HEK293 (cell line): ENCODE data around the gene RTBDN.

Experiments used
- CTCF ChIA-PET: fragments of 350-600 bp; formaldehyde crosslinking; extraction: SDS; loops from one replicate; lab custom pipeline; 2021; ENCODE audit warnings: antibody characterized with exemption; lab: Yijun Ruan, JAX
- POLR2A ChIA-PET: fragments of 300-600 bp; formaldehyde crosslinking; extraction: SDS; loops from one replicate; lab custom pipeline; 2020; ENCODE audit warnings: antibody characterized with exemption, inconsistent platforms; lab: Yijun Ruan, JAX
- H3K27ac ChIP-seq: fragments of 200-500 bp; sonication (Bioruptor generic); 2 replicates; pipeline ENCODE4 v1.5.1; 2014; ENCODE audit warnings: low read depth, low read length, control low read depth, inconsistent platforms; ENCODE audit errors: extremely low read depth
- H3K36me3 ChIP-seq, 2 experiments: fragments of 200-500 bp in 1 of 2; sonication (Bioruptor generic) in 1 of 2; 1 replicate in 1 of 2; 2 replicates in 1 of 2; pipeline ENCODE4 v1.5.1; 2014 to 2017; ENCODE audit warnings: inconsistent platforms in 2 of 2, low read length in 2 of 2; ENCODE audit not compliant: control insufficient read depth in 2 of 2, insufficient read depth in 1 of 2
- H3K4me1 ChIP-seq: fragments of 200-500 bp; sonication (Bioruptor generic); 2 replicates; pipeline ENCODE4 v1.5.1; 2014; ENCODE audit warnings: mild to moderate bottlenecking, low read length, inconsistent platforms; ENCODE audit not compliant: control insufficient read depth, insufficient read depth
- H3K4me3 ChIP-seq: 2 replicates; pipeline ENCODE4 v1.5.1; 2011; ENCODE audit warnings: low read depth, mild to moderate bottlenecking, control low read depth, low read length, moderate library complexity
- H3K9me3 ChIP-seq: fragments of 200-500 bp; sonication (Bioruptor generic); 2 replicates; pipeline ENCODE4 v1.5.1; 2014; ENCODE audit warnings: low read depth, low read length, inconsistent platforms; ENCODE audit not compliant: control insufficient read depth, insufficient read depth
- CTCF ChIP-seq: fragments of 450-650 bp; formaldehyde crosslinking; IDR thresholded peaks from 2 replicates; pipeline ENCODE4 v1.5.1; 2016; ENCODE audit warnings: missing biosample characterization, missing genetic modification characterization
- HOXC10 ChIP-seq: sonication (generic); formaldehyde crosslinking; IDR thresholded peaks from 2 replicates; pipeline ENCODE4 v1.8.1; 2023; ENCODE audit warnings: mild to moderate bottlenecking, missing genetic modification reagents
- KLF1 ChIP-seq: fragments of 450-650 bp; formaldehyde crosslinking; IDR thresholded peaks from 2 replicates; pipeline ENCODE4 v1.5.1; 2016; ENCODE audit warnings: missing biosample characterization, missing genetic modification characterization
- KLF16 ChIP-seq: fragments of 450-650 bp; formaldehyde crosslinking; IDR thresholded peaks from 2 replicates; pipeline ENCODE4 v1.5.1; 2017; ENCODE audit warnings: missing biosample characterization, missing genetic modification characterization
- PATZ1 ChIP-seq: fragments of 450-650 bp; formaldehyde crosslinking; IDR thresholded peaks from 2 replicates; pipeline ENCODE4 v1.5.1; 2016; ENCODE audit warnings: missing biosample characterization, missing genetic modification characterization
- PRDM2 ChIP-seq: fragments of 450-650 bp; formaldehyde crosslinking; IDR thresholded peaks from 2 replicates; pipeline ENCODE4 v1.5.1; 2016; ENCODE audit warnings: missing biosample characterization, missing genetic modification characterization, borderline replicate concordance
- SCRT2 ChIP-seq: fragments of 450-650 bp; formaldehyde crosslinking; IDR thresholded peaks from 2 replicates; pipeline ENCODE4 v1.5.1; 2016; ENCODE audit warnings: missing biosample characterization, missing genetic modification characterization
- SP7 ChIP-seq: fragments of 450-650 bp; formaldehyde crosslinking; IDR thresholded peaks from 2 replicates; pipeline ENCODE4 v1.5.1; 2016; ENCODE audit warnings: missing biosample characterization, missing genetic modification characterization
- YY1 ChIP-seq: fragments of 450-650 bp; formaldehyde crosslinking; IDR thresholded peaks from 2 replicates; pipeline ENCODE4 v1.5.1; 2018; ENCODE audit warnings: missing biosample characterization, missing genetic modification characterization
- ZBTB20 ChIP-seq: fragments of 450-650 bp; formaldehyde crosslinking; IDR thresholded peaks from 2 replicates; pipeline ENCODE4 v1.5.1; 2016; ENCODE audit warnings: missing biosample characterization, missing genetic modification characterization
- ZBTB7A ChIP-seq: fragments of 450-650 bp; formaldehyde crosslinking; IDR thresholded peaks from 2 replicates; pipeline ENCODE4 v1.5.1; 2016; ENCODE audit warnings: low read depth, missing biosample characterization, missing genetic modification characterization
- ZNF148 ChIP-seq: fragments of 450-650 bp; formaldehyde crosslinking; IDR thresholded peaks from 2 replicates; pipeline ENCODE4 v1.5.0; 2017; ENCODE audit warnings: missing biosample characterization, missing genetic modification characterization, borderline replicate concordance
- ZNF19 ChIP-seq: fragments of 450-650 bp; formaldehyde crosslinking; IDR thresholded peaks from 2 replicates; pipeline ENCODE4; 2016; ENCODE audit warnings: missing biosample characterization, missing genetic modification characterization, low read depth
- ZNF274 ChIP-seq, 2 experiments: fragments of 200-500 bp in 1 of 2; fragments of 450-650 bp in 1 of 2; sonication (Bioruptor generic) in 1 of 2; formaldehyde crosslinking in 1 of 2; IDR thresholded peaks; 2 replicates each; pipeline versions ENCODE4 v1.5.1 to v1.6.1; 2014 to 2016; ENCODE audit warnings: borderline replicate concordance in 1 of 2, inconsistent platforms in 1 of 2, low read length in 1 of 2, missing biosample characterization in 1 of 2, missing genetic modification characterization in 1 of 2
- ZNF701 ChIP-seq: fragments of 450-650 bp; formaldehyde crosslinking; IDR thresholded peaks from 2 replicates; pipeline ENCODE4 v1.5.1; 2016; ENCODE audit warnings: missing biosample characterization, missing genetic modification characterization

RTBDN gene

GRCh38 chr19:12800923-12801465 lies 33.4 kb downstream of the RTBDN start:
- H3K4me1 ChIP-seq = no peaks in the 10 kb centered on the region
- ChIA-PET POLR2A (interaction anchor here (0.6 to 2.8 kb wide), 3 partner anchors 9 to 32 kb away, joined by 3 to 18 read pairs (median 5); partner anchors contain the start of gene JUNB), CTCF (interaction anchor here (0.6 to 16.5 kb wide), 5 partner anchors 24 to 1985 kb away, joined by 3 to 386 read pairs (median 7); partner anchors contain the start of gene HOOK2)
- TF ChIP-seq ZNF19 (no peak), ZBTB7A (no peak), PATZ1 (peak; percentile 47), ZNF274 (IDR thresholded peaks at IDR 0.05; ENCODE audit: low read length) (no peak), ZNF274 (tag by site-specific recombination; IDR thresholded peaks at IDR 0.05; ENCODE audit: borderline replicate concordance) (no peak), ZNF701 (tag by site-specific recombination) (no peak), ZBTB20 (tag by site-specific recombination) (peak; percentile 71; the same call in 1 of the 2 replicates), CTCF (tag by site-specific recombination) (peak; percentile 20; the same call in 1 of the 2 replicates), PRDM2 (tag by site-specific recombination) (0 out of 2 replicates have a peak, but pooled peaks have one; percentile 68), KLF16 (tag by site-specific recombination) (0 out of 2 replicates have a peak, but pooled peaks have one; percentile 7), YY1 (0 out of 2 replicates have a peak, but pooled peaks have one; percentile 11), HOXC10 (CRISPR knock-in tag) (0 out of 2 replicates have a peak, but pooled peaks have one; percentile 46)
- H3K36me3 ChIP-seq = peaks cover 14 to 29% of the 10 kb centered on the region in 2 experiments; a peak in 2 of 3 replicates
- H3K27ac ChIP-seq = peak overlapping the region; percentile 76; the same call in 1 of the 2 replicates
- no peaks in the 10 kb centered on the region for H3K9me3 ChIP-seq
- H3K4me3 ChIP-seq = peak overlapping the region; percentile 86

GRCh38 chr19:12800466-12800770 lies 34.0 kb downstream of the RTBDN start:
- POLR2A ChIA-PET = interaction anchor here (0.6 to 2.8 kb wide), 3 partner anchors 9 to 31 kb away, joined by 3 to 18 read pairs (median 10); partner anchors contain the start of gene JUNB
- CTCF ChIA-PET = interaction anchor here (0.7 to 16.5 kb wide), 5 partner anchors 23 to 84 kb away, joined by 3 to 386 read pairs (median 7); partner anchors contain the start of gene HOOK2
- Histone ChIP-seq H3K9me3 (no peaks in the 10 kb centered on the region), H3K4me3 (peak overlapping the region; percentile 86), H3K36me3 (peaks cover 14 to 29% of the 10 kb centered on the region in 2 experiments; a peak in 2 of 3 replicates), H3K4me1 (no peaks in the 10 kb centered on the region), H3K27ac (no peak overlapping the region; the same call in 1 of the 2 replicates)
- TF ChIP-seq ZNF148 (tag by site-specific recombination) (no peak), SP7 (tag by site-specific recombination) (0 out of 2 replicates have a peak, but pooled peaks have one; percentile 26), SCRT2 (tag by site-specific recombination) (peak; percentile 22; the same call in 1 of the 2 replicates), KLF1 (tag by site-specific recombination) (no peak)
